ENCODE measurements around the gene PHAX.
"Not testable (repeated sequence)": the region's sequence is repeated elsewhere in the genome, so short reads cannot be mapped to it uniquely, and the experiment has no call there.

Gene PHAX

DNA sequence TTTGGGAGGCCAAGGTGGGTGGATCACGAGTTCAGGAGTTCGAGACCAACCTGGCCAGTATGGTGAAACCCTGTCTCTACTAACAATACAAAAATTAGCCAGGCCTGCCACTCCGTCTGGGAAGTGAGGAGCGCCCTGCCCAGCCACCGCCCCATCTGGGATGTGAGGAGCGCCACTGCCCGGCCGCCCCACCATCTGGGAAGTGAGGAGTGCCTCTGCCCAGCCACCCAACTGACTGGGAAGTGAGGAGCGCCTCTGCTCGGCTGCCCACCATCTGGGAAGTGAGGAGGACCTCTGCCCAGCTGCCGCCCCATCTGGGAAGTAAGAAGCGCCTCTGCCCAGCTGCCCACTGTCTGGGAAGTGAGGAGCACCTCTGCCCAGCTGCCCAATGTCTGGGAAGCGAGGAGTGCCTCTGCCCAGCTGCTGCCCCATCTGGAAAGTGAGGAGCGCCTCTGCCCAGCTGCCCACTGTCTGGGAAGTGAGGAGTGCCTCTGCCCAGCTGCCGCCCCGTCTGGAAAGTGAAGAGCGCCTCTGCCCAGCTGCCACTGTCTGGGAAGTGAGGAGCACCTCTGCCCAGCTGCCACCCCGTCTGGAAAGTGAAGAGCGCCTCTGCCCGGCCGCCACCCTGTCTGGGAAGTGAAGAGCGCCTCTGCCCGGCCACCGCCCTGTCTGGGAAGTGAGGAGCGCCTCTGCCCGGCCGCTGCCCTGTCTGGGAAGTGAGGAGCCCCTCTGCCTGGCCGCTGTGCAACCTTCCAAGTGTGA is 11.0 kb upstream of the PHAX start:
- H3K4me3 ChIP-seq (replicated peaks in 1 of 2; ENCODE audit: low read depth in 2 of 2, low read length in 2 of 2) = no peak overlapping the region
- TF ChIP-seq, protein P1, sequence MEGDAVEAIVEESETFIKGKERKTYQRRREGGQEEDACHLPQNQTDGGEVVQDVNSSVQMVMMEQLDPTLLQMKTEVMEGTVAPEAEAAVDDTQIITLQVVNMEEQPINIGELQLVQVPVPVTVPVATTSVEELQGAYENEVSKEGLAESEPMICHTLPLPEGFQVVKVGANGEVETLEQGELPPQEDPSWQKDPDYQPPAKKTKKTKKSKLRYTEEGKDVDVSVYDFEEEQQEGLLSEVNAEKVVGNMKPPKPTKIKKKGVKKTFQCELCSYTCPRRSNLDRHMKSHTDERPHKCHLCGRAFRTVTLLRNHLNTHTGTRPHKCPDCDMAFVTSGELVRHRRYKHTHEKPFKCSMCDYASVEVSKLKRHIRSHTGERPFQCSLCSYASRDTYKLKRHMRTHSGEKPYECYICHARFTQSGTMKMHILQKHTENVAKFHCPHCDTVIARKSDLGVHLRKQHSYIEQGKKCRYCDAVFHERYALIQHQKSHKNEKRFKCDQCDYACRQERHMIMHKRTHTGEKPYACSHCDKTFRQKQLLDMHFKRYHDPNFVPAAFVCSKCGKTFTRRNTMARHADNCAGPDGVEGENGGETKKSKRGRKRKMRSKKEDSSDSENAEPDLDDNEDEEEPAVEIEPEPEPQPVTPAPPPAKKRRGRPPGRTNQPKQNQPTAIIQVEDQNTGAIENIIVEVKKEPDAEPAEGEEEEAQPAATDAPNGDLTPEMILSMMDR (IDR thresholded peaks at IDR 0.05; ENCODE audit: low read depth, low read length) = no peak
- DNase-seq (ENCODE audit: low read depth in 2 of 2) = no peak

GRCh38 chr5:126591549-126591948 is 9.2 kb upstream of the PHAX start:
- TF ChIP-seq, protein P1 (IDR thresholded peaks at IDR 0.05; ENCODE audit: low read depth, low read length) = no peak

GRCh38 chr5:126594748-126595485 is 5.8 kb upstream of the PHAX start, which contains the start of gene ALDH7A1:
ALDH7A1 (minus strand) TSS chr5:126595219; CDS start chr5:126595198, 21 bp downstream.
- TF ChIP-seq, protein P1 (IDR thresholded peaks at IDR 0.05; ENCODE audit: low read depth, low read length) = peak; percentile 28
- DNase-seq (ENCODE audit: low read depth in 2 of 2) = peak; percentile 89 to 97
- peak within 1 kb of the TSS; percentile 60 to 65 for H3K4me3 ChIP-seq (replicated peaks in 1 of 2; ENCODE audit: low read depth in 2 of 2, low read length in 2 of 2)

More at GRCh38 chr5:126591549-126591948, 9.2 kb upstream of the PHAX start:
- DNase-seq (ENCODE audit: low read depth in 2 of 2) = no peak
- H3K4me3 ChIP-seq (replicated peaks in 1 of 2; ENCODE audit: low read depth in 2 of 2, low read length in 2 of 2) = no peak overlapping the region

DNA sequence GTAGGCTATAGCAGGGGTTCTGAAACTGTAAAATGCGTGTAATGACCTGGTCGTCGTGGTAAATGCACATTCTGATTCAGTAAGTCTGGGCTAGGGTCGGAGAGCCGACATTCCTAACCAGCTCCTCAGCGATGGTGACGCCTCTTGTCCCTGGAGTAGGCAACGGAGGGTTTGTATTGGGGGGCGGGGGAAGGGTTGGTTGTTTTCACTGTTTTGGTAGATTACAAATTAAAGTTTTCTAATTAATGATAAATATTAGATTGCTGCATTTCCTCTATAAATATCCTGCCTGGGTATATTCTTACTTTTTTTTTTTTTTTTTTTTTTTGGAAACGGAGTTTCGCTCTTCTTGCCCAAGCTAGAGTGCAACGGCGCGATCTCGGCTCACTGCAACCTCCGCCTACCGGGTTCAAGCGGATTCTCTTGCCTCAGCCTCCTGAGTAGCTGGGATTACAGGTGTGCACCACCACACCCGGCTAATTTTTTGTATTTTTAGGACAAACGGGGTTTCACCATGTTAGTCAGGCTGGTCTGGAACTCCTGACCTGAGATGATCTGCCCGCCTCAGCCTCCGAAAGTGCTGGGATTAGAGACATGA is 5.2 kb upstream of the PHAX start:
- peak overlapping the region; percentile 60 to 65 for H3K4me3 ChIP-seq (replicated peaks in 1 of 2; ENCODE audit: low read depth in 2 of 2, low read length in 2 of 2)
- no peak for DNase-seq (ENCODE audit: low read depth in 2 of 2)
- TF ChIP-seq, protein P1 (IDR thresholded peaks at IDR 0.05; ENCODE audit: low read depth, low read length) = no peak

DNA sequence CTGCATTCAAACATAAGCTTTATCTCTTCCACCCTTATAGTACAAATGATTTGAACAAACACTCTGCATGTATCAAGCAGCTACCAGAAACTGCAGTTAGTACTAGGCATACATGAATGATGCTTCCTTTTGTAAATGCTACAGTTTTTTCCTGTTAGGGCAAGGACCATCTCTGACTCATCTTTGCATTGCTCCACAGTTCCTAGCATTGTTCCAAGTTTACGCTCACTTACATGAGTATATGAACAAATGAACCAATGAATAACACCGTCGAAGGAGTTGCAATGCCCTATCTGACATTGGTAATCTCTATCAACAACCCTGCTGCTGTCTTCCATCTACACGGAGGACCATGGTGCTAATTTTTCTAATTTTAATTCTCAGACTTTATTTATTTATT is 3.6 kb upstream of the PHAX start:
- H3K4me3 ChIP-seq (replicated peaks in 1 of 2; ENCODE audit: low read depth in 2 of 2, low read length in 2 of 2) = no peak overlapping the region
- DNase-seq (ENCODE audit: low read depth in 2 of 2) = peak; percentile 86 to 95
- TF ChIP-seq, protein P1 (IDR thresholded peaks at IDR 0.05; ENCODE audit: low read depth, low read length) = no peak

DNA sequence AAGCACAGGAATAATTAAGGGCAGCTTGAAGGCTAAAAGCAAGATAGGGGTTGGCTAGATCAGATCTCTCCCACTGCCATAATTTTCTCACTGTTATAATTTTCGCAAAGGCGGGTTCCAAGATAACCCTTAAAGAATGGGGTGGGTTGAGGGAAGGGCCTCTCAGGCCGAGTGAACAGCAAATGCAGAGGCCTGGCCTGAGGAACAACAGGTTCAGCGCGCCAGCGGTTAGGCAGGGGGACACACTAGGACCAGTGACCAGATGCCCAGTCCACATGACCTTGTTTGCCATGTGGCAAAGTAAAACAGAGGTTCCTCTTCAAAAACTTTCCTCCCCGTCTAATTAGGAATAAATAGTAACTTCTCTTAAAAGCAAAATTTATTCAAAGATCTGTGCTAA is 1.2 kb upstream of the PHAX start:
- no peak overlapping the region for H3K4me3 ChIP-seq (replicated peaks in 1 of 2; ENCODE audit: low read depth in 2 of 2, low read length in 2 of 2)
- DNase-seq (ENCODE audit: low read depth in 2 of 2) = no peak
- TF ChIP-seq, protein P1 (IDR thresholded peaks at IDR 0.05; ENCODE audit: low read depth, low read length) = no peak

- DNase-seq (ENCODE audit: low read depth in 2 of 2); H3K4me3 ChIP-seq (replicated peaks in 1 of 2; ENCODE audit: low read depth in 2 of 2, low read length in 2 of 2): not testable (repeated sequence)
Measured at GRCh38 chr5:126599971-126600630, 646 bp upstream of the PHAX start.
